Brain microvascular endothelial cell (primary cell): Measurements from ENCODE around the gene GGNBP2.

Experiments
- DNase-seq: peaks from one replicate; pipeline ENCODE4 v3.0.0-alpha.2; 2020
- H3K27ac ChIP-seq: fragments of 250-450 bp; sonication (Bioruptor Pico); 2 replicates; pipeline ENCODE4 v1.5.1; 2020; ENCODE audit warnings: mild to moderate bottlenecking, moderate library complexity
- H3K27me3 ChIP-seq: fragments of 250-450 bp; sonication (Bioruptor Pico); replicated peaks from 2 replicates; pipeline ENCODE4 v1.5.1; 2020; ENCODE audit warnings: mild to moderate bottlenecking
- H3K36me3 ChIP-seq: fragments of 250-450 bp; sonication (Bioruptor Pico); replicated peaks from 2 replicates; pipeline ENCODE4 v1.5.1; 2020; ENCODE audit warnings: mild to moderate bottlenecking
- H3K4me3 ChIP-seq: 2 replicates; pipeline ENCODE4 v1.5.1; 2011; ENCODE audit warnings: low read depth, mild to moderate bottlenecking, control low read depth, low read length, moderate library complexity
- CTCF ChIP-seq: IDR thresholded peaks from 2 replicates; pipeline ENCODE4 v1.5.1; 2011; ENCODE audit warnings: low read depth, mild to moderate bottlenecking, moderate library complexity, low read length, control low read depth, inconsistent platforms; ENCODE audit errors: missing control alignments
- in situ Hi-C: cut with HindIII; loops from 2 replicates; pipeline ENCODE4 v1.10.0; 2017; ENCODE audit warnings: low sequenced_read_pairs, low pct_ligation_motif_present

The GGNBP2 gene

GRCh38 chr17:36533935-36534839 lies 10.5 kb upstream of the GGNBP2 start:
- Histone ChIP-seq H3K27ac (peak overlapping the region; percentile 92), H3K27me3 (no peaks in the 10 kb centered on the region), H3K36me3 (peaks cover 13% of the 10 kb centered on the region), H3K4me3 (peak overlapping the region; percentile 93)
- in situ Hi-C loops: no loop called here
- DNase-seq: peak; percentile 33
- TF ChIP-seq CTCF: peak; percentile 76

GRCh38 chr17:36534840-36535668 lies 9.7 kb upstream of the GGNBP2 start, which contains the start of the genes MYO19 and PIGW:
Gene MYO19 (minus strand): TSS chr17:36534868. CDS start chr17:36532538, 2,330 bp downstream.
Gene PIGW (plus strand): TSS chr17:36534987. CDS start chr17:36537102, 2,115 bp downstream.
- Histone ChIP-seq H3K4me3 (peak within 1 kb of the TSS; percentile 93), H3K27ac (peak within 1 kb of the TSS; percentile 92), H3K27me3 (no peaks in the 10 kb centered on the region), H3K36me3 (peaks cover 13% of the 10 kb centered on the region)
- TF ChIP-seq CTCF: no peak
- in situ Hi-C loops: no loop called here
- DNase-seq: peak; percentile 80

- in situ Hi-C loops: no loop called here
- no peak for TF ChIP-seq CTCF
- no peaks in the 10 kb centered on the region for H3K27me3 ChIP-seq
- peak overlapping the region; percentile 93 for H3K4me3 ChIP-seq
- DNase-seq: no peak
- peak overlapping the region; percentile 92 for H3K27ac ChIP-seq
- peaks cover 13% of the 10 kb centered on the region for H3K36me3 ChIP-seq
Measured at GRCh38 chr17:36535669-36536081, 9.0 kb upstream of the GGNBP2 start.

- DNase-seq: no peak
- no peak for TF ChIP-seq CTCF
- peaks cover 2% of the 10 kb centered on the region for H3K36me3 ChIP-seq
- no peak overlapping the region for H3K27ac ChIP-seq
- in situ Hi-C loops: no loop called here
- H3K4me3 ChIP-seq: no peak overlapping the region
- no peaks in the 10 kb centered on the region for H3K27me3 ChIP-seq
Measured at GRCh38 chr17:36540696-36541095, 4.0 kb upstream of the GGNBP2 start.

GRCh38 chr17:36542755-36543154 lies 2.0 kb upstream of the GGNBP2 start:
- Histone ChIP-seq H3K27ac (no peak overlapping the region), H3K36me3 (no peaks in the 10 kb centered on the region)
- no peak for DNase-seq

More at GRCh38 chr17:36542755-36543154, 2.0 kb upstream of the GGNBP2 start:
- no peak overlapping the region for H3K4me3 ChIP-seq
- H3K27me3 ChIP-seq: no peaks in the 10 kb centered on the region
- TF ChIP-seq CTCF: no peak
- in situ Hi-C loops: no loop called here
